Activated CD4-positive, CD25-positive, alpha-beta regulatory T cell treated with anti-CD3 and anti-CD28 coated beads, Interleukin-2, amount 50 U/mL, for 24 hours (primary cell): ENCODE measurements around the gene ASIC2.

ENCODE experiments used
- ATAC-seq, 2 donors: fragments of 150-1000 bp; cut with Tn5 transposase; one replicate each; pipeline ENCODE4 v1.10.0; 2021; ENCODE audit warnings: mild to moderate bottlenecking in 1 of 2, moderate library complexity in 1 of 2

ASIC2 gene

GRCh38 chr17:33152783-33153182 lies 140.3 kb downstream of the ASIC2 start:
- ATAC-seq: no peak

GRCh38 chr17:33151565-33151964 lies 141.5 kb downstream of the ASIC2 start:
- no peak for ATAC-seq

GRCh38 chr17:33145941-33146340 lies 147.2 kb downstream of the ASIC2 start:
- ATAC-seq: no peak

DNA sequence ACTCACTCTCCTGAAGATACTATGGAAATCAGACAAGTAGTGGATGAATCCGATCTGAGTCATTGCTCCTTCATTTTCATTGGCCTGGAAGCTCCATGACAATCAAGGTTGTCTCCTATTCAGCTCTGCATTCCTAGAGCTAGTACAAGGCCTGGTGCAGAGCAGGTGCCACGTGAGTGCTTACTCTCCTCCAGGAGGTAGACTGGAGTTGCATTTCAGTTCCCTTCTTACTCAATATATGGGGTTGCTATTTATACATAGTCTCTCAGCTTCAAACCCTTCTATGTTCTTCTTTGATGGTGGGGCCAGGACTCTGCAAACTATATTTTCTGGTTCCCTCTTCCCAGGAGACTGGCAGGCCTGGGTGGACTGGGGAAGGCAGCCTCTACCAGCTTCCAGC lies 148.3 kb downstream of the ASIC2 start:
- ATAC-seq: no peak

DNA sequence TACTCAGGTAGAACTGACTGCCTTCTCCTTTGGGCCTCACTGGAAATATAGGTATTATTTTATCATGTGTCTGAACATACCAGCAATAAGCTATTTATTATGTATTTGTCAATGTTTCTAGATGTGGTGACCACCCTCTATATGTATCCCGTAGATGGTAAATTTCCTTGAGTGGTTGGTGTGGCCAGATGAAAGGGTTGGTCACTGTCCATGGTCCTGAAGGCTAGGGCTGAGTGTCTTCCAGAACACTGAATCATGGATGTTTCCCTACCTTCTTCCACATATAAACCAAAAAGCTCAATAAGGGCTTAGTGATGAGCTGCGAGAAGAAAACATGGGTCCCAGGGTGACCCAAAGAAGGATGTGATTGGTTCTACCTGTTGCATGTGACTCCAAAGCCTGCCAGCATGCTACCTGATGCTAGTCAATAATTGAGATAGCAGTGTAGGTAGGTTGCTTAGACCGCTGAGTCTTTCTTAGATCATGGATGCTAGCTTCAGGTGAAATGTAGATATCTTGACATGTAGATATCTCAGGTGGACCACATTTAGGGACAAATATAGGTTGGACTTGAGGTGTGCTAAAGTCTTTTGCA lies 150.3 kb downstream of the ASIC2 start:
- no peak for ATAC-seq

DNA sequence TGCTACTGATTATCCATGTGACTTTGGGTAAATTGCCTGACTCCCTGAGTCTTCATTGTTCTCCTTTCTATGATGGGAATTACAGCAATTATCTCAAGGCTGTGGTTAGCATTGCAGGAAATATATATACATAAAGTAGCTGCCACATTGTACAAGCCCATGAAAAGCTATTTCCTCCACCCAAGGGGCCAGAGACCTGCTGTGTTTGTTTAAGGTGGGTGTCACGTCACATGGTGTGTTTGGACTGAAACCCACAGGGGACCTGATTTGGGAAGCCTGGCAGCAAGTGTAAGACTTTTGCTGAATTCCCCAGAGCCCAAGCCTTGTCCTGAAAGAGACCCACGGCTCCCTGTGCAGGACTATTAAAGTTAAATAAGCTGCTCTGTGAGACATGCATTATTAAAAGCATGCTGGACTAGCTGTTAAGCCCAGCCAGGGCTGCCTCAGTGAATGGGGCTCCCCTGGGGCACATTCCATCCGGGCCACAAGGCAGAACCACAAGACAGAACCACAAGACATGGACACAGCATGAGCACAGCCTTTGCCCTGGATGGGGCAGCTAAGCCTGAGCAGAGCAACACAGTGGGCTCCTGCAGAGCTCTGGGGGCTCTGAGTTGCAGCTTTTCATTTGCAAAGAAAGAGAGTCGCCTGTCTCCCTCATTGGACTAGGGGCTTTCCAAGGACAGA lies 152.5 kb downstream of the ASIC2 start:
- no peak for ATAC-seq

- ATAC-seq: no peak
These were observed 154.5 kb downstream of the ASIC2 start for GRCh38 chr17:33138627-33139026.

- ATAC-seq: no peak
These were observed 155.7 kb downstream of the ASIC2 start for GRCh38 chr17:33137426-33137825.

DNA sequence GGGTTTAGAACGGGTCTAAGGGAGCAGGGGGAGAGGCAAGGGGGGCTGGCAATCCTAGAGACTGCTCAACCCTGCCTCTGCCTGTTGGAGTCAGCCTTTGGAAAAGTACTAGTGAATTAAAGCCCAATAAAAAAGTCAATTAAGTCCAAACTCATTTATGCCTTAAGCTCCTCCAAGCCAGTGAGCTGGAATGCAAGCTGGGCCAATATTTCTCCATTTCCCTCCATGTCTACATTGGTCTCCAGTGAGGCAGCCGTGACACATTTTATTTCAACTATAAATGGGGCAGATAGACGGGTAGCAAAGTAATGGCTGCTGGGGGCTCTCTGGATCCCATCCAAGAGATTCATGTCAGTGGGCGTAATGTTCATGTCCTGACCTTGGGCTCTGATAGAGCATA lies 157.4 kb downstream of the ASIC2 start:
- ATAC-seq: no peak

DNA sequence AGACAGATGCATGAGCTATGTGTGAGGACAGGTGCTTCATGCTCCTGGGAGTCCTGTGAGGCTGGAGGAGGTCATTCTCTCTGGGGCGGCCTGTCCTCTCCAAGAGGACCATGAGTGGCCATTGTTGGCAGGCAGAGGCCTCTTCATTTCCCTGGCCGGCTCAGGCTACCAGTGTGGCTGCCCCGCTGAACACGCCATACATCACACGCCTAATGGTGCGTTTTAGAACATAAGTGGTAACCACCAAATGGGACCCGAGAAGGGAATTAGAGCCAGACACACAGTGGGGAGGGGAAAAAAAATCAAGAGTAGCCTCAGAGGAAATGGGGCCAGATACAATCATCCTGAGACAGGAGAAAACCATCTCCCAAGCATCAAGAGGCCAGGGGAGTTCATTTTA lies 161.5 kb downstream of the ASIC2 start:
- ATAC-seq: no peak

DNA sequence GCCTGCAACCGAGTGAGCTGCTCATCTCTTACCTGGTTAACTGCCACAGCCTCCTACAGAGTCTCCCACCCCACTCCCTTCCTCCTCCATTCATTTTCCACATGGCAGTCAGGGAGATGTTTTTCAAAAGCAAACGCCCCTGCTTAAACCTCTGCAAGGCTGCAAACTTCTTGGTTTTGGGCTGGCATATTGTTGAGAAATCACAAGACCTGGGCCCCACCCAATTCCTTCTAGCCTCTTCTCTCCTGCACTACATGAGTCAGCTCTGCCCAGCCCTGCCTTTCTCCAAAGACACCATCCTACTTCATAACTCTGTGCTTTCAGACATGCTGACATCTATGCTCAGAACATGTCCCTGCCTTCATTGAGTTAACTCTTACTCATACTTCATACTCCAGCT lies 165.4 kb downstream of the ASIC2 start:
- no peak for ATAC-seq

DNA sequence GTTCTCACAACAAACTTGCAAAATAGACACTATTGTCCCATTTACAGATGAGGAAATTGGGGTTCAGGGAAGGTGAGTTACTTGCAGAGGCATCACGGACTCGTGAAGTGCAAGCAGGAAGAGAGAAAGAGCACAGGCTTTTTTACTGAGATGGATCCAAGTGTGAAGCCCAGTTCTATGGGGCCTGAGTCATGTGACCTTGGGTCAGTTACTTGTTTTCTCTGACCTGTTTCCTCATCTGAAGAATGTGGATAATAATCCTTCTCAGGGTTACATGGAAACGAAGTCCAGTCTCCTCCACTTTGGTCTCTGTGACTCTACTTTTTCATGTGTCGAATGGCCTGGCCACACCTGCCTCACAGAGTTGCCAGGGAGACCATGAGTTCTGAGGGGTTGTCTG lies 167.0 kb downstream of the ASIC2 start:
- ATAC-seq: no peak

DNA sequence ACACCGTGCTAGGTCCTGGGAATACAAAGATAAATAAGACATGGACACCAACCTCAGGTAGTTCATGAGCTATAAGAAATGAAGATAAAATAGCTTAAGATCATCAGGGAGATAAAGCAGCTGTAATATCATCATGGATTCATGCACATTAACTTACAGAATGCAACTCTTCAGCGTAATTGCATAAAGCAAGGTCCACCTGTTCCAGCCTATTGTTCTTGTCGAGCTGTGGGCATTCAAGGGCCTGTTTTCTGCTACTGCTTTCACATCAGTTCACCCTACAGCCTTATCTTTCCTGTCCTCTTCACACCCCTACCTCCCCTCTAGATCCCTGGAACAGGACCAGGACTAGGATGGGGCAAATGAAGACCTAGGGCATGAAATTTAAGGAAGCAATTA lies 167.5 kb downstream of the ASIC2 start:
- ATAC-seq: no peak

- ATAC-seq: no peak
These were observed 168.1 kb downstream of the ASIC2 start for GRCh38 chr17:33124871-33125551.

- no peak for ATAC-seq
These were observed 168.9 kb downstream of the ASIC2 start for GRCh38 chr17:33124185-33124584.

- ATAC-seq: no peak
These were observed 171.3 kb downstream of the ASIC2 start for GRCh38 chr17:33121756-33122155.

DNA sequence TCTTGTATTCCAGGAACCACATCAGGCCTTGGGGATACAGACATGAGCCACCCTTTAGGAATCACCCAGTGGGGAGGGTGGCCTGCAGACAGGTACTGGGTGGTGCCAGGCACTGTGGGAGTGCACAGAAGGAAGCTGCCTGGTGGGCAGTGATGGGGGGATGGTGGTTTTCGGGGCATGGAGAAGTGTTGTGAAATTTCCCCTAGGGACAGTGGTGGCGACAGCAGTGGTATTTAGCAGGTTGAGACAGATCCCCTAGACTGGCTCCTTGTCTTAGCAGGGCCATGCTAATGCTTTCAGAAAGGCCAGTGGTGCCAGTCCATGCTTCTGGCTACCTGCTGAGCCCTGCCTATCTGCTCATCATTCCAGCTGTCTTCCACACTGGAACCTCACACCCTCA lies 171.8 kb downstream of the ASIC2 start:
- no peak for ATAC-seq

DNA sequence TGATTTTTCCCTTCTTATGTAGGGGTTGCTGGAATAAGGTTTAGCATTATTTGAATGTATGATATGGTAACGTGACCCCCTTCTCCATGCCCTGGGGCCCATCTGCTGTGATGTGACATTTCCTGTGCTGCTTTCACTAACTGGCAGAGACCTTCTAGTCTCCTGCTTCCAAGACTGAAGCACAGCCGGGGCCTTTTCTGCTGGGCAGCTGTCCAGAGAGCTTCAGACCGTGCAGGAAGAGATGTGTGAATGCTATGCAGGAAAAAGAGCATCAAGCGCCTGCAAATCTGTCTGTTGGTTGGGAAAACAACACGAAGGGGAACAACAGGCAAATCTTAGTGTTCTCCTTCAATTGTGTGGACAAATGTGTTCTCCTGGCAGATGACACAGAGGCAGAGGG lies 173.0 kb downstream of the ASIC2 start:
- no peak for ATAC-seq

- no peak for ATAC-seq
These were observed 174.6 kb downstream of the ASIC2 start for GRCh38 chr17:33118391-33119075.

DNA sequence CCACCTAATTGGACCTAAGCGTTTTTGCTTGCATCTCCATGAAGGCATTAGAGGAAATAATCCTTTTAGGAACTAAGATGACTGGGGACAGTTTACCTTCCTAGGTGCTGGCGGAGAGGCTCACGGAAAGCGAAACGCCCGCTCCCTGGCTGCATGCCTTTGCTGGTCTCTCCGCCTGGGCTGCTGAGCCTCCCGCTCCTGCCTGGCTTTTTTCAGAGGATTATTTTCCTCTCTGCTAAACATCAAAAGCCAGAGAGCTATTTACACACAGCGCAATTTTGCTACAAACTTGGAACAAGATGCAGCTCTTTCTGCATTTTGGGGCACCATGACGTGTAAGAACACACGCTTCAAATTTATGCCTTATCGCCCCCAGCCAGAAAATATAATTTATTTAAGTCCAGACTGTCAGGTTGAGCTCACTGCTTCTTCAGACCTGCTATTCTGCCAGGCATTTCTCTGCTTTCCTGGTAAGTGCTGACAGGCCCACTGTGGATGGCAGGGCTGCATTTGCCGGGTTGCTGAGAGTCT lies 177.0 kb downstream of the ASIC2 start:
- ATAC-seq: no peak

DNA sequence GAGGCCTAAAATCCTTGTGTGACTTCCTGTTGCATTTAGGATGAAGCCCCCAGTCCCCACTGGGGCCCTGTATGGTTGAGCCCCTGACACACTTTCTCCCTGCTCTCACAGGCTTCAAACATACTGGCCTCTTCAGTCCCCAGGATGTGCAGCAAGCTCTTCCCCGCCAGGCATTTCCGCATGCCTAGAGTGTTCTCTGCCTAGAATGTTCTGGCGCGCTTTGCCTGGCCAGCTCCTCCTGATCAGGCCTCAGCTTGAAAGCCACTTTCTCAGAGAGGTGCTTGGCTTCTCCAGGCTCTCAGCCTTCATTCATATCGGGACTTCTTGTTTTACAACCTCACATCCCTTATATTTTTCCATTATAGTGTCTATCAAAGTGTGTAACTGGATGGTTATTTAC lies 177.7 kb downstream of the ASIC2 start:
- ATAC-seq: no peak

DNA sequence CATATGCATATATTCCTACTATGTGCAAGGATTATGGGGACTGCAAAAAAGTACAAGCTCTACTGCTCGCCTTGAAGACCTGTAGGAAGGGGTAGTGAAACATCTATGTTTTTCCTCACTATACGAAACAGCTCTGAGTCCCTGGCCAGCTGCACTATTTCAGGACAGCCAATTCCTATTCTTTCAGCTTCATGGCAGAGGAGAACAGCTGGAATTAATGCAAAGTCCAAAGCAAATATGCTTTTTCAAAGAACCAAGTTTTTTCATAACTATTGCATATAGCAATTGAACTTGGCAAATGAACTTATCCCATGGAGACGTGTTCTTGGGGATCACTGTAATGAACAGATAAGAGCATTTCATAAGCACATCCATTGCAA lies 179.1 kb downstream of the ASIC2 start:
- ATAC-seq: no peak

DNA sequence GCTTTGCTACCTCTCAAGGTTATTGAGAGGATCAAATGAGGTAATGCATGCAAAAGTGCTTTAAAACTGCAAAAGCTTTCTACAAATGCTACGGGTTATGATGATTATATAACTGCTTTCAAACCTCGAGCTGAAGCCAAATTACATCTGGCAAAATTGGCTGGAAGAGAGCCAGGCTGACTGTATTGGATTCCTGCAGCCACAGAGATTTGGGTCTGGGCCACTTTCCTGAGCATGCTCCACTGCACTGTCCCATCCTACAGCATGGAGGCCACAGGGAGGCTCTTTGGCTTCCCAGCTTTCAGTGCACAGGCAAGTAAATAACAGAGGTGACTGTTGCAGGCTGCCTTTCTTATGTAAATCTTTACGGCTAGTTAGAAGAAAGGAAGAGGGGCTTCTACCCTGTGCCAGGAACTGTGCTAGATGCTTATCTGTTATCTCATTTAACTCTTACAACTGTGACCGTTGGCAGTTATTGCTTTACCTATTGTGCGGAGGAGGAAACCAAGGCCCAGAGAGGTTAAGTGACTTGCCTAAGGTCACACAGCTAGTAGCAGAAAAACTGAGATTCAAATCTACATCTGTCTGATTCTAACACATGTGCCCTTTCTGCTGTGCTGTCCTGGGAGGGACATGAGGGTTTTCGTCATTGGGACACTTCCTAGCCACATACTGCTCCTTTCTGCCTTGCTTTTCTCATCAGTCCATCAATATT lies 179.7 kb downstream of the ASIC2 start:
- ATAC-seq: no peak
